LNCaP clone FGC (cell line): ENCODE results near the gene RBM48.
"Not testable (repeated sequence)": the region's sequence is repeated elsewhere in the genome, so short reads cannot be mapped to it uniquely, and the experiment has no call there.

Source experiments
- DNase-seq: peaks from one replicate; pipeline ENCODE4 v3.0.0-alpha.2; 2011; ENCODE audit warnings: low read depth
- H3K4me3 ChIP-seq: 2 replicates; pipeline ENCODE4 v1.5.1; 2011; ENCODE audit warnings: mild to moderate bottlenecking, low read depth, low read length, control low read depth
- TF ChIP-seq, protein P1 (sequence below): IDR thresholded peaks from 2 replicates; pipeline ENCODE4 v1.5.1; 2012; ENCODE audit warnings: mild to moderate bottlenecking; ENCODE audit not compliant: control insufficient read depth, insufficient read depth; ENCODE audit errors: extremely low read depth

The RBM48 gene

DNA sequence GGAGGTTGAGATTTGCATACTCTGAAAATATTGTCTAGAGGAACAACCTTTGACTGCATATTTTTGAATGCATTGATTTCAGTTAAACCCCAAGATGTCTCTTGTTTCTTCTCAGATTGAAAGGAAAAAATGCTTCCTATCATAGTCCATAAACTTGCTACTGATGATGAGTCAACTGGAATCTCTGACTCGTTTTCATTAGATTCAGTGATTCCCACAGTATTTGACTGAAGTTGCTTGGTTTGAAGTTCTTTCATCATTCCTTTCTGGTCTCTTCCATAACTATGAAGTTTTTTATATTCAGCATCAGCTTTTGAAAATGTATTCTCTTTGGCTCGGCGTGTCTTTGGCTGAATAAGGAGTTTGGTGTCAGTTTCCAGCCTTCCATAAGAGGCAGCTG lies 11.0 kb upstream of the RBM48 start:
- TF ChIP-seq, protein P1, sequence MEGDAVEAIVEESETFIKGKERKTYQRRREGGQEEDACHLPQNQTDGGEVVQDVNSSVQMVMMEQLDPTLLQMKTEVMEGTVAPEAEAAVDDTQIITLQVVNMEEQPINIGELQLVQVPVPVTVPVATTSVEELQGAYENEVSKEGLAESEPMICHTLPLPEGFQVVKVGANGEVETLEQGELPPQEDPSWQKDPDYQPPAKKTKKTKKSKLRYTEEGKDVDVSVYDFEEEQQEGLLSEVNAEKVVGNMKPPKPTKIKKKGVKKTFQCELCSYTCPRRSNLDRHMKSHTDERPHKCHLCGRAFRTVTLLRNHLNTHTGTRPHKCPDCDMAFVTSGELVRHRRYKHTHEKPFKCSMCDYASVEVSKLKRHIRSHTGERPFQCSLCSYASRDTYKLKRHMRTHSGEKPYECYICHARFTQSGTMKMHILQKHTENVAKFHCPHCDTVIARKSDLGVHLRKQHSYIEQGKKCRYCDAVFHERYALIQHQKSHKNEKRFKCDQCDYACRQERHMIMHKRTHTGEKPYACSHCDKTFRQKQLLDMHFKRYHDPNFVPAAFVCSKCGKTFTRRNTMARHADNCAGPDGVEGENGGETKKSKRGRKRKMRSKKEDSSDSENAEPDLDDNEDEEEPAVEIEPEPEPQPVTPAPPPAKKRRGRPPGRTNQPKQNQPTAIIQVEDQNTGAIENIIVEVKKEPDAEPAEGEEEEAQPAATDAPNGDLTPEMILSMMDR: no peak
- no peak for DNase-seq
- no peak overlapping the region for H3K4me3 ChIP-seq

DNA sequence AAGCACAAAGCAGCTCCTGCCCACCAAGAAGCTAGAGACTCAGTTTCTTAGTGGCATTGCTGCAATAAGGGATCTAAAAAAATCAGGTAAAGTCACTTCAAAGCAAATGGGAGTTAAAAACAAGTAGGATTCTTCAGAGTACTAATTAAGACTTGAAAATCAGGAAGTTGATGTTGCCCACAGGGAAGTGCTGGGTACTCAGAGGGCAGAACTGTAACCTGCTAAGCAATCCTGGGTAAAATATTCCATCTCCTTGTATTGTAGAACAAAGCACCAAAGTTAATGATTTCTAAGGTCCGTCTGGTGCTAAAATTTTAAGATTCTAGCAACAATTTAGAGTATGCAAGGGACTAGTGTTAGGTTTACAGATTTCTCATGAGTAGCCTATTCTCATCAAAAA lies 8.6 kb upstream of the RBM48 start:
- no peak for DNase-seq
- H3K4me3 ChIP-seq: no peak overlapping the region
- TF ChIP-seq, protein P1: no peak

DNA sequence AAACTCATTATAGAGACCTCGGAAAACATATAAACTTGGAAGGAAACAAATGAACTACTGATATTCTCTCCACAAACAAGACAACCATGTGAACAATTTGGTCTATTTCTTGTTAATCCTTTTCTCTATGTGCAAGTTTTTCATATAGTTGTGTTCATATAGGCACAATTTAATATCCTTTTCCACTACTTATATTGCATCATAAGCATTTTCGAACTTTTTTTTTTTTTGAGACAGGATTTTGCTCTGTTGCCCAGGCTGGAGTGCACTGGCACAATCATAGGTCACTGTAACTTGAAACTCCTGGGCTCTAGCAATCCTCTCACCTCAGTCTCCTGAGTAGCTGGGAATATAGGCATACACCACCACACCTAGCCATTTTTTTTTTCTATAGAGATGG lies 5.5 kb upstream of the RBM48 start:
- TF ChIP-seq, protein P1: no peak
- DNase-seq: no peak
- H3K4me3 ChIP-seq: no peak overlapping the region

DNA sequence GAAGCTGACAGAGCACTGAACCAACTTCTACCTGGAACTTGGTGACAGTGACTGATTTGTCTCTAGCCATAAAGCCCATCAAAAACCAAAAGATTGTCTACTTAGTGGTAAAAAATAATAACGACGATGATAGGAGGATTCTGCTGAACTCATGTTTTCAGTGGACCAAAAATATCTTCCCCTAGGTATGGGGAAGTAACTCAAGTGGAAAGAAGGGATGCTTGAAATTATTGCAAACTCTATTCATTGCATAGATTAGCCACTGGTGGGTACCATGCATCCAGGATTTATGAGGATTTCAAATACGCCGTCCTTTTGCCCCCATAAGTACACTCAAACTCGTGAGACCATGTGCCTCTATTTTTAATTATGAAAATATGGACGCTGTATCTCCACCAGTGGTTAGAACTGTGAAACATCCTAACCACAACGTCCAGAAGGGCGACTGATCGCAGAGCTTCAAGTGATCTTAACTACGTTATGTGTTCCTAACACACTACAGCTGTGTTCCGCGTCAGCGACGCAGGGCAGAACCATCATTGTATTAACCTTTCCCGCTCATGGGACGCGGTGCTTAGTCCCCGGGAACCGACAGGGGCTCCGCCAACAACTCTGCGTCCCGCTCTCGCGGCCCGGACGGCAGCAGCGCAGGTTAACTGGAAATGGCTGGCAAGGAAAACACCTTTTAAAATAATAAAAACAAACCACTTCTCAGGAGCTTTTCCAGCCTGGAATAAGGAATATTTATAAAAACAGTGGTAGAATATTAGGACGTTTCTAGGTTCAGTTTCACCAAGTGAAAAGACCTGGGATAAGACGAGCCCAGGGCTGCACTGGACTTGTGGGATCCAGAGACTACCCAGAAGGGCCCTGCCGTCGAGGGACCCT lies 1.1 kb upstream of the RBM48 start:
- peak; percentile 23 for DNase-seq
- TF ChIP-seq, protein P1: no peak
- peak overlapping the region; percentile 77 for H3K4me3 ChIP-seq

DNA sequence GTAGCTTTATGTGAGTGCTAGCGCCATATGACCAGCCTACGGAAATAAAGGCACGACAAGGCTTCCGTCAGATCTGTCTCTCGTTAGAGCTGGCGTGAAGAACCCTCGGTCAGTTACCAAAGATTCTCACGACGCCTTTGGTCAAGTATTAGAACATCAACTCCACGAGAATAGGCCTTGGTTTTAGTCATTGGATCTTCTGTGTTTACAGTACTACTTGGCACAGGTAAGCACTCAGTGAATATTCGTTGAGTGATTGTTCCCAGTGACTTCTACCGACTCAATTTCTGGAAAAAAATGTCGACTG lies 316 bp downstream of the RBM48 start:
- peak overlapping the region; percentile 77 for H3K4me3 ChIP-seq
- no peak for DNase-seq
- TF ChIP-seq, protein P1: no peak

DNA sequence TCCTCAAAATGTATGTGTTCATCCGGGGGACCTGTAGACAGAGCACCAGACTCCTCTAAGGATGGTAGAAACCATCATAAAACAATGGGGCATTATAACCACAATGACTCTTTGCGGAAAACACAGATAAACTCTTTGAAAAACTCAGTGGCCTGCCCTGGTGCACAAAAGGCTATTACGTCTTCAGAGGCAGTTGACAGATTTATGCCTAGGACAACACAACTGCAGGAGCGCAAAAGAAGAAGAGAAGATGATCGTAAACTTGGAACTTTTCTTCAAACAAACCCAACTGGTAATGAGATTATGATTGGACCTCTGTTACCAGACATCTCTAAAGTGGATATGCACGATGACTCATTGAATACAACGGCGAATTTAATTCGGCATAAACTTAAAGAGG lies 6.0 kb downstream of the RBM48 start:
- no peak for DNase-seq
- TF ChIP-seq, protein P1: no peak
- no peak overlapping the region for H3K4me3 ChIP-seq

DNA sequence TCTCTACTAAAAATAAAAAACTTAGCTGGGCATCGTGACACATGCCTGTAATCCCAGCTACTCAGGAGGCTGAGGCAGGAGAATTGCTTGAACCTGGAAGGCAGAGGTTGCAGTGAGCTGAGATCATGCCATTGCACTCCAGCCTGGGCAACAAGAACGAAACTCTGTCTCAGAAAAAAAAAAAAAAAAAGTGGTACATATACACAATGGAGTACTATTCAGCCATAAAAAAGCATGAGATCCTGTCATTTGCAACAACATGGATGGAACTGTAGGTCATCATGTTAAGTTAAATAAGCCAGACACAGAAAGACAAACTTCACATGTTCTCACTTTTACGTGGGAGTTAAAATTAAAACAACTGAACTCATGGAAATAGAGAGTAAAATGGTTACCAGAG lies 14.9 kb downstream of the RBM48 start:
- not testable (repeated sequence) for DNase-seq, H3K4me3 ChIP-seq

DNA sequence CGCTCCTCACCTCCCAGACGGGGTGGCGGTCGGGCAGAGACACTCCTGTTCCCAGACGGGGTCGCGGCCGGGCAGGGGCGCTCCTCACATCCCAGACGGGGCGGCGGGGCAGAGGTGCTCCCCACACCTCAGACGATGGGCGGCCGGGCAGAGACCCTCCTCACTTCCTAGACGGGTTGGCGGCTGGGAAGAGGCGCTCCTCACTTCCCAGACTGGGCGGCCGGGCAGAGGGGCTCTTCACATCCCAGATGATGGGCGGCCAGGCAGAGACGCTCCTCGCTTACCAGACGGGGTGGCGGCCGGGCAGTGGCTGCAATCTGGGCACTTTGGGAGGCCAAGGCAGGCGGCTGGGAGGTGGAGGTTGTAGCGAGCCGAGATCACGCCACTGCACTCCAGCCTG lies 16.5 kb downstream of the RBM48 start:
- DNase-seq, H3K4me3 ChIP-seq: not testable (repeated sequence)
